HFF-Myc (cell line): ENCODE results near the gene LUC7L3.

Experiments
- DNase-seq: peaks from one replicate; pipeline ENCODE4 v3.0.0-alpha.2; 2011; ENCODE audit warnings: low read depth; ENCODE audit errors: extremely low read depth
- H3K4me3 ChIP-seq: replicated peaks from 2 replicates; pipeline ENCODE4 v1.5.1; 2011; ENCODE audit warnings: low read depth, mild to moderate bottlenecking, control low read depth, low read length
- CTCF ChIP-seq: IDR thresholded peaks from 2 replicates; pipeline ENCODE4 v1.5.1; 2012; ENCODE audit warnings: mild to moderate bottlenecking, low read depth, low read length, control low read depth; ENCODE audit errors: missing control alignments

Gene LUC7L3

GRCh38 chr17:50687200-50688066, 32.0 kb upstream of the LUC7L3 start:
- no peak for DNase-seq
- H3K4me3 ChIP-seq = no peak overlapping the region
- TF ChIP-seq CTCF = no peak

- no peak for DNase-seq
- H3K4me3 ChIP-seq = no peak overlapping the region
- no peak for TF ChIP-seq CTCF
Measured at GRCh38 chr17:50688245-50688644, 31.2 kb upstream of the LUC7L3 start.

GRCh38 chr17:50689251-50689650, 30.2 kb upstream of the LUC7L3 start:
- no peak for DNase-seq
- TF ChIP-seq CTCF = no peak
- no peak overlapping the region for H3K4me3 ChIP-seq

- TF ChIP-seq CTCF = no peak
- H3K4me3 ChIP-seq = no peak overlapping the region
- DNase-seq = no peak
Measured at GRCh38 chr17:50689956-50690886, 29.2 kb upstream of the LUC7L3 start.

GRCh38 chr17:50690887-50691549, 28.4 kb upstream of the LUC7L3 start:
- H3K4me3 ChIP-seq = no peak overlapping the region
- no peak for TF ChIP-seq CTCF
- DNase-seq = no peak
